ENCODE measurements around the gene SLC26A4.

Gene SLC26A4

GRCh38 chr7:107754642-107755041, 94.0 kb downstream of the SLC26A4 start:
- FAIRE-seq, result no peak

DNA sequence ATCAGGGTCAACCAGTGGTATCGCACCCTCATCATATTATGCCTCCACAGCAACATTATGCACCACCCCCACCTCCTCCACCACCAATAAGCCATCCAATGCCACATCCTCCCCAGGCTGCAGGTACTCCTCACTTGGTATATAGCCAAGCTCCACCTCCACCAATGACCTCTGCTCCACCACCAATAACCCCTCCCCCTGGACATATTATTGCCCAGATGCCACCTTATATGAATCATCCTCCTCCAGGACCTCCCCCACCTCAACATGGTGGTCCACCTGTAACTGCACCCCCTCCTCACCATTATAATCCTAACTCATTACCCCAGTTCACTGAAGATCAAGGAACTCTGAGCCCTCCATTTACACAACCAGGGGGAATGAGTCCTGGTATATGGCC, 98.0 kb downstream of the SLC26A4 start:
- FAIRE-seq, result no peak

DNA sequence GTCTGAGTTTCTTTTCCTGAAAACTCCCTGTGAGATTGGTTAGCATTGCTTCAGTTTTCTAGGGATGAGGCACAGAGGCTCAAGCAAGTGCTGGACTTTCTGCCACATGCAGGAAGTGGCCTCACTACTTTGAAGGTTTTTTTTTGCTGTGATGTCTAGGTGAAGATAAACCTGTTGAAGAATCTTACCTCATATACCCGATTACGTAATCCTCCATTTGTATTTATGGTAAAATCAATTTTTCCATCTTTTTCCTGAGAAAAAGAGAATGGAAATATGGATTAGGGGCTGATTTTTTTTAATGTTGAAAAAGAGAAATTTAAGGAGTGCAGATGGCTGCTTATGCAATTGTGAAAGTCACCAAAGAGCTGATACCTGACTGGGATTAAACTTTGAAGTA, 106.8 kb downstream of the SLC26A4 start:
- FAIRE-seq, result no peak

Data from endometrium (tissue), 2 donors.